GM12892 (cell line): ENCODE measurements around the gene SCUBE3.

Experiments used
- POLR2A ChIP-seq: IDR thresholded peaks from 2 replicates; pipeline ENCODE4 v1.6.1; 2011; ENCODE audit warnings: low read depth, low read length, control low read depth
- POLR2AphosphoS5 ChIP-seq: IDR thresholded peaks from 2 replicates; pipeline ENCODE4 v1.6.1; 2011; ENCODE audit warnings: low read depth, low read length, control low read depth
- TAF1 ChIP-seq: IDR thresholded peaks from 2 replicates; pipeline ENCODE4 v1.6.1; 2011; ENCODE audit warnings: low read depth, mild to moderate bottlenecking, control low read depth, low read length, borderline replicate concordance

DNA sequence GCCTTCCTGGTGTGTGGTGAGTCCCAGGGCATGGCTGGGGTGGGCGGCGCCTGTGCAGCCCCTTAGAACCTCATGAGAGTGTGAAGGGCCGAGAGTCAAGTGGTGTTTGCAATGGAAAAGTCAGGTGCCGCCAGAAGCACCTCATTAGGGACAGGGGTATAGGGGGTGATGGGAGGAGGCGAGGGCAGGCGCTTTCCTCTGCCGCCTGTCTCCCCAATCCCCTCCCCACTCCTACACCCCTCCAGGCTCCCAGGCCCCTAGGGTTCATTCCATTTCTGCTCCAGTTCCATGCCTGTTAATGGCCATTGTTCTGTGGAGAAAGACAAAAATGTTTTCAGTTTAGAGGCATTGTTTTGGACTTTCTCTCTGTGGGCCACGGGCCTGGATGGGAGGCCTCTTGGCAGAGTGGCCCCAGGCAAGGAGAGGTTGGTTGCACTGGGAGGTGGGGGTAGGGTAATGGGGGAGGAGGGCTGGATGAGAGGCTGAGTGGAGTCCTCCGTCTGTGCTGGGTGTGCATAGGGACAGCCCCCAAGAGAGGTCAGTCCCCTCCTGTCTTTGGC is 21.4 kb upstream of the SCUBE3 start:
- TF ChIP-seq POLR2A (no peak), POLR2AphosphoS5 (no peak), TAF1 (no peak)
